Neural progenitor cell (in vitro differentiated cells): ENCODE results near the gene TMEM250. TPM values are rescaled to one million over a fixed set of nuclear protein-coding genes. Genes with fewer than 3 reads are reported as not detected.

ENCODE experiments used
- DNase-seq: peaks from one replicate; pipeline ENCODE4 v3.0.0-alpha.2; 2016; ENCODE audit warnings: low spot score
- H2AFZ ChIP-seq: fragments of 200-600 bp; sonication (generic); replicated peaks from 2 replicates; pipeline ENCODE4 v1.6.1; 2016; ENCODE audit warnings: antibody characterized with exemption
- H3F3A ChIP-seq: fragments of 200-600 bp; sonication (generic); 2 replicates; pipeline ENCODE4 v1.6.1; 2016; ENCODE audit warnings: antibody characterized with exemption, low read depth
- H3K27ac ChIP-seq: fragments of 200-600 bp; sonication (generic); 2 replicates; pipeline ENCODE4 v1.5.1; 2016; ENCODE audit warnings: mild to moderate bottlenecking
- H3K27me3 ChIP-seq: fragments of 200-600 bp; sonication (generic); 2 replicates; pipeline ENCODE4 v1.6.1; 2016; ENCODE audit warnings: mild to moderate bottlenecking, moderate library complexity
- H3K36me3 ChIP-seq: fragments of 200-600 bp; sonication (generic); 2 replicates; pipeline ENCODE4 v1.5.1; 2016
- H3K4me1 ChIP-seq: fragments of 200-600 bp; sonication (generic); 2 replicates; pipeline ENCODE4 v1.6.1; 2016; ENCODE audit warnings: mixed run types
- H3K4me2 ChIP-seq: fragments of 200-600 bp; sonication (generic); 2 replicates; pipeline ENCODE4 v1.6.1; 2016
- H3K4me3 ChIP-seq: fragments of 200-600 bp; sonication (generic); 2 replicates; pipeline ENCODE4 v1.5.1; 2016
- H3K79me2 ChIP-seq: fragments of 200-600 bp; sonication (generic); 2 replicates; pipeline ENCODE4 v1.6.1; 2016; ENCODE audit warnings: low read depth
- H3K9ac ChIP-seq: fragments of 200-600 bp; sonication (generic); 2 replicates; pipeline ENCODE4 v1.6.1; 2016
- H3K9me3 ChIP-seq: fragments of 200-600 bp; sonication (generic); 2 replicates; pipeline ENCODE4 v1.5.1; 2016; ENCODE audit warnings: low read depth
- H4K20me1 ChIP-seq: fragments of 200-600 bp; sonication (generic); 2 replicates; pipeline ENCODE4 v1.6.1; 2016; ENCODE audit warnings: low read depth
- H3K27ac Mint-ChIP-seq: 3 replicates; pipeline ENCODE4 v1.8.0; 2021; ENCODE audit warnings: mixed read lengths
- H3K27me3 Mint-ChIP-seq: 2 replicates; pipeline ENCODE4 v1.8.0; 2022; ENCODE audit warnings: low read depth, mild to moderate bottlenecking, inconsistent platforms, moderate library complexity, mixed read lengths; ENCODE audit not compliant: insufficient read depth
- H3K36me3 Mint-ChIP-seq: 3 replicates; pipeline ENCODE4 v1.8.0; 2021; ENCODE audit warnings: mixed read lengths
- H3K4me1 Mint-ChIP-seq: 3 replicates; pipeline ENCODE4 v1.8.0; 2021; ENCODE audit warnings: mixed read lengths
- H3K4me3 Mint-ChIP-seq: 3 replicates; pipeline ENCODE4 v1.8.0; 2021; ENCODE audit warnings: mild to moderate bottlenecking, moderate library complexity, mixed read lengths
- H3K9me3 Mint-ChIP-seq: 3 replicates; pipeline ENCODE4 v1.8.0; 2020; ENCODE audit warnings: mixed read lengths
- EZH2 ChIP-seq: fragments of 200-600 bp; sonication (generic); IDR thresholded peaks from 2 replicates; pipeline ENCODE4 v1.6.1; 2017; ENCODE audit warnings: antibody characterized with exemption, mild to moderate bottlenecking, moderate library complexity
- EZH2phosphoT487 ChIP-seq: fragments of 200-600 bp; sonication (generic); IDR thresholded peaks from 2 replicates; pipeline ENCODE4 v1.6.1; 2017; ENCODE audit warnings: antibody characterized with exemption
- total RNA-seq: library from RNA; depleted of rRNA; stranded (reverse); fragments of >200 nt; gene quantifications from 2 replicates; pipeline ENCODE4 v1.2.3, GENCODE V29; 2015; ENCODE audit warnings: low replicate concordance
- TF ChIP-seq, protein P1 (sequence below): fragments of 200-600 bp; sonication (generic); IDR thresholded peaks from 2 replicates; pipeline ENCODE4 v1.5.1; 2017; ENCODE audit warnings: antibody characterized with exemption, mild to moderate bottlenecking

The TMEM250 gene
- total RNA-seq, 1 donor from 2014 or later, result 16.3 TPM

GRCh38 chr9:136083558-136084062, 35.1 kb downstream of the TMEM250 start:
- no peak overlapping the region for H3K27ac Mint-ChIP-seq
- H3K27me3 ChIP-seq, result no peaks in the 10 kb centered on the region
- no peak overlapping the region for H3K4me2 ChIP-seq
- H3K9me3 ChIP-seq, result no peaks in the 10 kb centered on the region
- H3K4me3 Mint-ChIP-seq, result no peak overlapping the region
- peak; percentile 0 for DNase-seq
- no peak overlapping the region for H3K4me3 ChIP-seq
- H3K9me3 Mint-ChIP-seq, result no peaks in the 10 kb centered on the region
- H3K36me3 ChIP-seq, result no peaks in the 10 kb centered on the region
- TF ChIP-seq EZH2phosphoT487, result no peak
- TF ChIP-seq EZH2, result no peak
- TF ChIP-seq, protein P1, sequence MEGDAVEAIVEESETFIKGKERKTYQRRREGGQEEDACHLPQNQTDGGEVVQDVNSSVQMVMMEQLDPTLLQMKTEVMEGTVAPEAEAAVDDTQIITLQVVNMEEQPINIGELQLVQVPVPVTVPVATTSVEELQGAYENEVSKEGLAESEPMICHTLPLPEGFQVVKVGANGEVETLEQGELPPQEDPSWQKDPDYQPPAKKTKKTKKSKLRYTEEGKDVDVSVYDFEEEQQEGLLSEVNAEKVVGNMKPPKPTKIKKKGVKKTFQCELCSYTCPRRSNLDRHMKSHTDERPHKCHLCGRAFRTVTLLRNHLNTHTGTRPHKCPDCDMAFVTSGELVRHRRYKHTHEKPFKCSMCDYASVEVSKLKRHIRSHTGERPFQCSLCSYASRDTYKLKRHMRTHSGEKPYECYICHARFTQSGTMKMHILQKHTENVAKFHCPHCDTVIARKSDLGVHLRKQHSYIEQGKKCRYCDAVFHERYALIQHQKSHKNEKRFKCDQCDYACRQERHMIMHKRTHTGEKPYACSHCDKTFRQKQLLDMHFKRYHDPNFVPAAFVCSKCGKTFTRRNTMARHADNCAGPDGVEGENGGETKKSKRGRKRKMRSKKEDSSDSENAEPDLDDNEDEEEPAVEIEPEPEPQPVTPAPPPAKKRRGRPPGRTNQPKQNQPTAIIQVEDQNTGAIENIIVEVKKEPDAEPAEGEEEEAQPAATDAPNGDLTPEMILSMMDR, result no peak
- no peak overlapping the region for H3K27ac ChIP-seq
- H3K36me3 Mint-ChIP-seq, result no peaks in the 10 kb centered on the region
- H3K27me3 Mint-ChIP-seq, result peaks cover 6% of the 10 kb centered on the region
- H3F3A ChIP-seq, result no peaks in the 10 kb centered on the region
- H3K4me1 ChIP-seq, result peaks cover 3% of the 10 kb centered on the region
- H2AFZ ChIP-seq, result no peak overlapping the region
- H3K4me1 Mint-ChIP-seq, result peaks cover 9% of the 10 kb centered on the region
- no peaks in the 10 kb centered on the region for H3K79me2 ChIP-seq
- no peak overlapping the region for H3K9ac ChIP-seq
- no peaks in the 10 kb centered on the region for H4K20me1 ChIP-seq

GRCh38 chr9:136082496-136083361, 35.9 kb downstream of the TMEM250 start:
- DNase-seq, result peak; percentile 1
- TF ChIP-seq EZH2phosphoT487, result no peak
- TF ChIP-seq, protein P1, result no peak
- TF ChIP-seq EZH2, result no peak

GRCh38 chr9:136081826-136082495, 36.7 kb downstream of the TMEM250 start:
- H3K36me3 ChIP-seq, result no peaks in the 10 kb centered on the region
- no peaks in the 10 kb centered on the region for H3K9me3 Mint-ChIP-seq

More at GRCh38 chr9:136082496-136083361, 35.9 kb downstream of the TMEM250 start:
- H3K27ac Mint-ChIP-seq, result no peak overlapping the region
- no peaks in the 10 kb centered on the region for H3K9me3 Mint-ChIP-seq
- Histone ChIP-seq H3F3A (no peaks in the 10 kb centered on the region), H3K27me3 (no peaks in the 10 kb centered on the region), H3K4me3 (no peak overlapping the region), H3K79me2 (no peaks in the 10 kb centered on the region), H3K4me1 (peaks cover 3% of the 10 kb centered on the region), H3K36me3 (no peaks in the 10 kb centered on the region), H3K27ac (no peak overlapping the region), H4K20me1 (no peaks in the 10 kb centered on the region), H3K9ac (no peak overlapping the region), H3K9me3 (no peaks in the 10 kb centered on the region), H2AFZ (no peak overlapping the region), H3K4me2 (no peak overlapping the region)
- H3K36me3 Mint-ChIP-seq, result no peaks in the 10 kb centered on the region
- peaks cover 9% of the 10 kb centered on the region for H3K4me1 Mint-ChIP-seq
- no peak overlapping the region for H3K4me3 Mint-ChIP-seq
- H3K27me3 Mint-ChIP-seq, result peaks cover 6% of the 10 kb centered on the region

More at GRCh38 chr9:136081826-136082495, 36.7 kb downstream of the TMEM250 start:
- Histone ChIP-seq H4K20me1 (no peaks in the 10 kb centered on the region), H3K4me3 (no peak overlapping the region), H3K79me2 (no peaks in the 10 kb centered on the region), H3K9ac (no peak overlapping the region), H3K27me3 (no peaks in the 10 kb centered on the region), H3K9me3 (no peaks in the 10 kb centered on the region), H3F3A (no peaks in the 10 kb centered on the region), H3K4me2 (no peak overlapping the region), H2AFZ (no peak overlapping the region), H3K27ac (no peak overlapping the region), H3K4me1 (peaks cover 3% of the 10 kb centered on the region)
- DNase-seq, result peak; percentile 1
- no peaks in the 10 kb centered on the region for H3K36me3 Mint-ChIP-seq
- H3K27ac Mint-ChIP-seq, result no peak overlapping the region
- peaks cover 12% of the 10 kb centered on the region for H3K4me1 Mint-ChIP-seq
- H3K4me3 Mint-ChIP-seq, result no peak overlapping the region
- TF ChIP-seq EZH2 (no peak), EZH2phosphoT487 (no peak)
- TF ChIP-seq, protein P1, result no peak
- peaks cover 6% of the 10 kb centered on the region for H3K27me3 Mint-ChIP-seq
